ENCODE results near the gene N4BP2. TPM values are rescaled to one million over a fixed set of nuclear protein-coding genes. Genes with fewer than 3 reads are reported as not detected.
A peak's percentile ranks its signal among the peaks of the same experiment; 100 is the strongest.

N4BP2 gene
- total and polyA plus RNA-seq, 2 of the 8 experiments (the other 6 are each of a cell fraction or from before 2014, with no cell fraction given): 4.4 to 44.7 TPM

DNA sequence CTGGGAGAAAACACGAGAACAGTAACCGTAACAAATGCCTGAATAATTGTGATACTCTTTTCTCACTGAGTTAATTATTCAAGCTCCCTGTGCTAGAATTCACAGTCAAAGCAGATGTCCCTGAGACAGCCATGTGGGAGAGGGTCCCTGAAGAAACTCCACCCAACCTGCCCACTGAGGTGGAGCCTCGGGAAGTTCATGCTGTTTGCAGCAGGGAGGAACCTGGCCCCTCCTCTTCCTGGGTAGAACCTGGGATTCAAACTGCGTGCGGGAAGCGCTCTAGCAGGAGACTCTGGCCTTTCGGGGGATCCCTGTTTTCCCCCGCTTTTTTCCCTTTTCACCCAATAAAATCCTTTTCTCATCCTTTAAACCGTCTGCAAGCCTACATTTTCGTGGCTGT, 120.0 kb downstream of the N4BP2 start:
- WGBS, 2 experiments (ENCODE audit: extremely low coverage in 1 of 2, insufficient coverage in 1 of 2, insufficient read length in 1 of 2, insufficient replicate concordance in 2 of 2, low coverage in 1 of 2, low lambda C conversion rate in 2 of 2, missing lambda C conversion rate in 1 of 2): 56% methylated on average over 10 of the region's 10 CpGs; no CpG with 5 or more reads in 1 of the 2 experiments
- H3K14ac ChIP-seq (ENCODE audit: insufficient read length): no peak overlapping the region
- CTCF ChIA-PET (ENCODE audit: partially characterized antibody): no interaction called here
- H3K27ac ChIP-seq (ENCODE audit: low read depth, low read length): no peak overlapping the region
- peak in 1 of 2 experiments; percentile 60 for DNase-seq (ENCODE audit: low read depth in 1 of 2, low spot score in 2 of 2)
- H2AK5ac ChIP-seq (ENCODE audit: low read depth, low read length): no peak overlapping the region
- H2BK15ac ChIP-seq (ENCODE audit: low read length): 0 out of 2 replicates have a peak overlapping the region, but pooled peaks have one; percentile 3
- H3K79me1 ChIP-seq (ENCODE audit: low read depth, low read length): no peaks in the 10 kb centered on the region
- no peak overlapping the region for H3K9ac ChIP-seq (replicated peaks in 1 of 4; ENCODE audit: extremely low read depth in 1 of 4, low read depth in 3 of 4, low read length in 3 of 4)
- no peak for FAIRE-seq
- H3K23ac ChIP-seq (ENCODE audit: insufficient read length): no peak overlapping the region
- no peak overlapping the region for H2BK120ac ChIP-seq (replicated peaks; ENCODE audit: low read depth, low read length)
- H4K8ac ChIP-seq (ENCODE audit: extremely low read depth, insufficient read depth, low read length): no peak overlapping the region
- POLR2A ChIA-PET (ENCODE audit: partially characterized antibody): no interaction called here
- no peaks in the 10 kb centered on the region for H3K27me3 ChIP-seq (replicated peaks in 1 of 4; ENCODE audit: control insufficient read depth in 3 of 4, extremely low read depth in 1 of 4, insufficient read depth in 3 of 4, low read length in 3 of 4)
- H3K9me3 ChIP-seq (ENCODE audit: insufficient read depth in 2 of 2, low read depth in 1 of 2, low read length in 1 of 2): no peaks in the 10 kb centered on the region
- no peak overlapping the region for H3K56ac ChIP-seq (replicated peaks; ENCODE audit: insufficient read length, low read depth, low read length)
- H2BK5ac ChIP-seq (ENCODE audit: low read depth, low read length): no peak overlapping the region
- no peak overlapping the region for H4K91ac ChIP-seq (replicated peaks; ENCODE audit: insufficient read length, low read length)
- no peaks in the 10 kb centered on the region for H3K23me2 ChIP-seq (ENCODE audit: low read depth, low read length)
- H4K5ac ChIP-seq (ENCODE audit: insufficient read length, low read depth, low read length): no peak overlapping the region
- H3K4ac ChIP-seq (replicated peaks; ENCODE audit: insufficient read length, low read depth, low read length): no peak overlapping the region
- H4K20me1 ChIP-seq (replicated peaks in 1 of 2; ENCODE audit: control insufficient read depth in 1 of 2, insufficient read depth in 2 of 2, low read length in 2 of 2): no peaks in the 10 kb centered on the region
- no peak overlapping the region for H2BK20ac ChIP-seq (ENCODE audit: low read length)
- H3K4me2 ChIP-seq (ENCODE audit: insufficient read depth in 1 of 2, low read depth in 2 of 2, low read length in 2 of 2): peak overlapping the region; percentile 5; a peak in 2 of 4 replicates
- TF ChIP-seq, protein P1, sequence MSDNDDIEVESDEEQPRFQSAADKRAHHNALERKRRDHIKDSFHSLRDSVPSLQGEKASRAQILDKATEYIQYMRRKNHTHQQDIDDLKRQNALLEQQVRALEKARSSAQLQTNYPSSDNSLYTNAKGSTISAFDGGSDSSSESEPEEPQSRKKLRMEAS (IDR thresholded peaks at IDR 0.05): peak; percentile 72
- TF ChIP-seq, protein P2, sequence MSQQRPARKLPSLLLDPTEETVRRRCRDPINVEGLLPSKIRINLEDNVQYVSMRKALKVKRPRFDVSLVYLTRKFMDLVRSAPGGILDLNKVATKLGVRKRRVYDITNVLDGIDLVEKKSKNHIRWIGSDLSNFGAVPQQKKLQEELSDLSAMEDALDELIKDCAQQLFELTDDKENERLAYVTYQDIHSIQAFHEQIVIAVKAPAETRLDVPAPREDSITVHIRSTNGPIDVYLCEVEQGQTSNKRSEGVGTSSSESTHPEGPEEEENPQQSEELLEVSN (IDR thresholded peaks at IDR 0.05): peak; percentile 86; the same call in 1 of the 2 replicates
- TF ChIP-seq CBX8 (IDR thresholded peaks at IDR 0.05; ENCODE audit: borderline replicate concordance, low read depth, low read length): no peak
- no peak for TF ChIP-seq HDAC2 (IDR thresholded peaks at IDR 0.05; ENCODE audit: borderline replicate concordance in 1 of 2, low read depth in 2 of 2, low read length in 2 of 2)
- TF ChIP-seq KDM1A (IDR thresholded peaks at IDR 0.05; ENCODE audit: borderline replicate concordance, low read length): no peak
- no peak for TF ChIP-seq CBX5 (IDR thresholded peaks at IDR 0.05; ENCODE audit: low read depth, low read length)
- no peaks in the 10 kb centered on the region for H3K79me2 ChIP-seq (ENCODE audit: control insufficient read depth in 1 of 2, insufficient read depth in 2 of 2, low read length in 2 of 2)
- no peak overlapping the region for H2BK12ac ChIP-seq (ENCODE audit: low read depth, low read length)
- H3K18ac ChIP-seq (ENCODE audit: extremely low read depth, low read length): 0 out of 2 replicates have a peak overlapping the region, but pooled peaks have one; percentile 24
- no peak overlapping the region for H3K4me3 ChIP-seq (ENCODE audit: extremely low read depth in 1 of 4, insufficient read depth in 2 of 4, low read depth in 3 of 4, low read length in 4 of 4)
- H3K36me3 ChIP-seq (ENCODE audit: control insufficient read depth in 2 of 4, insufficient read depth in 4 of 4, low read length in 3 of 4): no peaks in the 10 kb centered on the region
- peak overlapping the region; percentile 92 for H2AFZ ChIP-seq (ENCODE audit: low read length)
- H3K4me1 ChIP-seq (replicated peaks in 1 of 4; ENCODE audit: control insufficient read depth in 3 of 4, insufficient read depth in 4 of 4, low read length in 3 of 4): peaks cover 0 to 6% (median 2%) of the 10 kb centered on the region in 4 experiments; a peak in 2 of 7 replicates
